HG03139 (cell line): ENCODE data around the gene KLHL26.

Experiments
- ATAC-seq: cut with Tn5 transposase; IDR thresholded peaks from one replicate; pipeline ENCODE4 v1.9.1; 2021; ENCODE audit not compliant: unreplicated experiment

KLHL26 gene

DNA sequence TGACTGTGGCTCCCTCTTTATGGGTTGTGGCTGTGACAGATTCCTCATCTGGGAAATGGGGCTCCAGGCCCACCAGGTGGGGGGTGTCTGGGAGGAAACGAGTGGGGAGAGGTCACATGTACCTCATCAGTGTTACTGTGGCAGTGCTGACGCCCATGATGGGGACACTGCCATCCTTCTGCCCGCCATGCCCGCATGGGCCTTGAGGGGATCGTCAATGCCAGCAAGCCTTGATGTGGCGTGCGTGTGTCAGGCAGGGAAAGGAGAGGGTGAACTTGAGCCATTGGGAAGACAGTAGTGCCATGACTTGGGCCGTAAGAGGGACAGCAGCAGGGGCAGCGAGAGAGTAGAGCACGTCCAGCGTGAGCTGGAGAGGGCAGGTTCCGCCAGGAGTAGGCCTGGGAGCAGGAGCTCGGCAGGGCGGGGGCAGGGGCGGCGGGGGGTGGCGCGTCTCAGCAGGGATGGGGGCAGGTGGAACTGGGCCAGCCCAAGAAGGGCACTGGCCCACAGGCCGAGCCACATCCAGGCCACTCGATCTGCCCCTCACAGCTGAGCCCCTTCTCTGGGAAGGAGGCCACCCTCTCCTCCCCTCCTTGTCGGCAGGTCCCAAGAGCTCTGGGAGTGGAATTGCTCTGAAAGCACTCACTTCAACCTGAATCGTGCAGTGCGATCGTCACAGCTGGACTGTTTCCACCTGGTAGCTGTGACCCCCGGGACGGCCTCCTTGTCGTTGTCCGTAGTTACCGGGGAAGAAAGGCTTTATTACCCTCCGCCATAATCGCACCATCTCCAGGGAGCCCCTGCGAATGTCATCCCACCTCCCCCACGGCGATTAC lies 9.9 kb downstream of the KLHL26 start:
- no peak for ATAC-seq

DNA sequence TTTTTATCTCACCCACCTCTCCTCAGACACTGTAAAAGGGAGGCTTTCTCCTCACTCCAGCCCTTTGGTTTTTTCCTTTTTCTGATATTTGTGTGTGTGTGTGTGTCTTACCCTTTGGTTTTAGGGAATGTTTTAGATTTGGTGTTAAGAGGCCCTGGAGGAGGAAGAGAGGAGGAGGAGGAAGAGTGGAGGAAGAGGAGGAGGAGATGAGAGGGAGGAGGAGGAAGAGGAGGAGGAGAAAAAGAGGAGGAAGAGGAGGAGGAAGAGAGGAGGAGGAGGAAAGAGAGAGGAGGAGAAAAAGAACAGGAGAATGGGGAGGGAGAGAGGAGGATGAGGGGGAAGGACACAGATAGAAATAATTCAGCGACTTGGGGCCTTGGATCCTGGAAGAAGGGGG lies 10.5 kb downstream of the KLHL26 start:
- ATAC-seq = no peak

DNA sequence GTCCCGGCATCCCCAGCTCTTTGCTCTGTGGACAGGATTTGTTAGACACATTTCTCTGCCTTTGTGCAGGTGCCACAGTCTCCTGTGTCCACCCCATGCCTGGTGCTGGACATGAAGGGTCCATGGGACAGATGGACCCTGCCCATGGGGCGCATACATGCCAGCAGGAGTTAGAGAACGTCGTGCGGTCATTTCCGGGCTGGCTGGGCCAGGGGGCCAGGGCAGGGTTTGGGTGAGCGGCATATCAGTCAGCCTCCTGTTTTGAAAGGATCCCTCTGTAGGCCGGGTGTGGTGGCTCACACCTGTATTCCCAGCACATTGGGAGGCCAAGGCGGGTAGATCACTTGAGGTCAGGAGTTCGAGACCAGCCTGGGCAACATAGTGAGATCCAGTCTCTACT lies 11.0 kb downstream of the KLHL26 start:
- no peak for ATAC-seq

DNA sequence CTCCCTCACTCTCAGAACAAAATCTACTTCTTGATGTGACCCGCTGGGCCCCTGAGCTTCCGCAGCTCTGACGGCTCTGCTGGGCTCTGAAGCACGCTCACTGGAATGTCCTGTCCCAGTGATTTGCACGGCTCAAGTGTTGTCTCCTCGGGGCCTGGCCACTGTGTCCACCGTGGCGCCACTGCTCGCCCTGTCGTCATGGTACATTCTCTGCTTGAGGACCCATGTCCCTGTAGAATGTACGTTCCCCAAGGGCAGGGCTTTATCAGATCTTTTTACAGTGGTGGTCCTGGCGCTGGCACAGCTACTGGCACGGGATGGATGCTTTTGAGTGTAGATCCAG lies 12.1 kb downstream of the KLHL26 start:
- ATAC-seq = no peak

DNA sequence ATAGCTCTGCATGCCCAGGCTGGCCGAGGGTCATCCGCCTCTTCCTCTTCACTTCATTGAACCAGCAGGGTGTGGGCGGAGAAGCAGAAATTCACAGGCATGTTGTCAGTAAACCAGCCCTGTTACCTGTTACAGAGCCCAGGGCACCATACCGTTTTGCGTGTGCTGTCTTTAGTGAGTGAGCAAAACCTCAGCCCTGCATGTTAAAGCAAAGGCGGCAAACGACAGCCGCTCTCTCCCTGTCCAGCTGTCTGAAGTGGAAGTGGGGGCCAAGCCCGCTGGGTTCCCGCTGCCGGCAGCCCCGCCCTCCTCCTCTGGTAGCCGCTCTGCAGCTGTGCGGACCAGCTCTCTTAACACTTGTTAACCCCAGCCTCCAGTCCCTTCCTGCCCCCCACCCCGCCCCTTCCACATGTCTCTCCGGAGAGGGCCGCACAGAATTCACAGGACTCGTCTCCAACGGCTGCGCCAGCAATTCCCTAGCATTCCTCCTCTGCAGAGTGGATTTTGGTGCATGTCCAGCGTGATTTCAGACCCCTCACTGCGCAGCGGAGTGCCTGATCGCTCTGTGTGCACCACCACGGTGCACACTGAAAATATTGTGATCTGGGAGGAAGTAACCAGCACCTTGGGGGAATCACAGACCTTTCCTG lies 12.7 kb downstream of the KLHL26 start:
- ATAC-seq = no peak

DNA sequence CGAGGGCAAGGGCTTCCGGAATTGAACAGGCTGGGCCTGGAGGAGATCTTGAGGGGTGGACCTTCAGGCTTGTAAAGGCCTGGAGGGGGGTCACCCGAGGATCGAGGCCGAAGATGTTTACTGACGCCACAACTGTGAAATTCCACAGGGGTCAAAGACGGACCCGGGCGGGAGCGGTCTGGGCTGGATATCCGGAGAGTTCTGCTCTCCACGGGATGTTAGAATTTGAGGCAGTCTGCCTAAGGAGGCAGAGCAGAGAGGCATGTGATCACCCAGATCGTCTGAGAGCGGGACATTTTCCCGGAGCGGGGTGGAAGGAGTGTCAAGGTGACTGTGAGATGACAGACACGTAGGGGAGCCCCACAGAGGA lies 13.2 kb downstream of the KLHL26 start:
- no peak for ATAC-seq

DNA sequence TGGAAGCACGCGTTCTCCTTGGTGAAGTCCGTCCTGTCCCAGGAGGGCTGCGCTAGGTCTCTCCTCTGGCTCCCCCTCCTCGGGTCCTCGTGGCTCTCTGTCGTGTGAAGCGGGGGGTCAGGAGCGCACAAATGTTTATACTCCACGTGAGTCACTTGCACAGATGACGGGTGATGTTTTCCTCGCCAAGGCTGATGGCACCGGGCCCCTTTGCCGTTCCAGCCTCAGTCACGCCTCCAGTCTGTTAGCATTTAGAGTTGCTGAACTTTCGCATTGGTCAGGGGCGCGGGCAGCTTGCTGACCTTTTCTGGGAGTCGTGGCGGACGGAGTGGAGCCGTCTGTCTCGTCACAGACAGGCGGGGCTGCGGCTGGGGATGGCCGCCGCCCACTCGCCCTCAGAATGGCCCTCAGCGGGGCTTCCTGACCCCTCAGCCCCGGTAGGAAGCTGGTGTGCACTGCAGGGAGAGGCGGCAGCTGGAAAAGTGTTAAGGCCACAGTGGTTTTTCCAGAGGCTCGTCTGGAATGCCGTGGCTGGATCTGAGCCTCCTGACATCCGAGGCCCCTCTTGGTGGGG lies 13.7 kb downstream of the KLHL26 start:
- no peak for ATAC-seq

DNA sequence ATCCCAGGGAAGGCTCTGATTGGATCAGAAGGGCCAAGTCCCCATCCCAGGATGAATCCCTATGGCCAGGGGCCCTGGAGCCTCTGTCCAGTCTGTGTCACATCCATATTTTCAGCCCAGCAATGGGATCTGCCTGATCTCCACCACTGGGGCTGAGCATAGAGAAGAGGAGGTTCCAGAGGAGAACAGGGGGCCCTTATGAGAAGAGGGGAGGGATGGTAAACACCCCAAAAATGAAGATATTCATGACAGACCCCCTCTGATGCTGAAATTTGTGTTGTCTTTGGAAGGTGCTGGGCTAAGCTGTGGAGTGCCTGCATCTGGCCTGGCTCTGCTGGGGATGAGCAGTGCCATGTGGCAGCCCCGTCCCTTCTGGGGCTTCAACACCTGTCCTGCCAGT lies 14.5 kb downstream of the KLHL26 start:
- no peak for ATAC-seq

DNA sequence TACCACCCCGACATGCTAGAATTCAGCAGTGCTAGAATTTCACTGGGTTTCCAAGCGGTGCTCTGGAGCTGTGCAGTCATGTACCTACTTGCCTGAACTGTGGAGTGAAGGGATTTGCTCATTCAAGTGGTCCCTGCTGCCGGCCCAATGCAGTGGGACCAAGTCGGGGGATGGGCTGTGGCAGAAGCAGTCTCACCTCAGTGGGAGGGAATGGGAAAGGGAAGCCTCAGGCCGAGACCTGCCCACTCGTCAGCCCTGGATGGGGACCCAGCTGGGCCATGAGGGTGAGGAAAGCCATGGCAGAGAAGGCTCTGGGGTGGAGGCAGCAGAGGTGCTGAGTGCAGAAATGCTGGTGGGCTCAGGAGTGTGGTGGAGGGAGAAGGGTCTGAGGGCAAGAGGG lies 14.9 kb downstream of the KLHL26 start:
- ATAC-seq = no peak

DNA sequence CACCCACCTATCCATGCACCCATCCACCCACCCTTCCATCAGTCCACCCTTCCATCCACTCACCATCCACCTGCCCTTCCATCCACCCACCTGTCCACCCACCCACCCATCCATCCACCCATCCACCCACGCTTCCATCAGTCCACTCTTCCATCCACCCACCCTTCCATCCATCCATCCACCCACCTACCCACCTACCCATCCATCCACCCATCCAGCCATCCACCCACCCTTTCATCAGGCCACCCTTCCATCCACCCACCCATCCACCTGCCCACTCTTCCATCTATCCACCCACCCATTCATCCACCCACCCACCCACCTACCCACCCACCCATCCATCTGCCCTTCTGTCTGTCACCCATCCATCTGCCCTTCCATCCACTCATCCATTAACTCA lies 17.0 kb downstream of the KLHL26 start:
- no peak for ATAC-seq

DNA sequence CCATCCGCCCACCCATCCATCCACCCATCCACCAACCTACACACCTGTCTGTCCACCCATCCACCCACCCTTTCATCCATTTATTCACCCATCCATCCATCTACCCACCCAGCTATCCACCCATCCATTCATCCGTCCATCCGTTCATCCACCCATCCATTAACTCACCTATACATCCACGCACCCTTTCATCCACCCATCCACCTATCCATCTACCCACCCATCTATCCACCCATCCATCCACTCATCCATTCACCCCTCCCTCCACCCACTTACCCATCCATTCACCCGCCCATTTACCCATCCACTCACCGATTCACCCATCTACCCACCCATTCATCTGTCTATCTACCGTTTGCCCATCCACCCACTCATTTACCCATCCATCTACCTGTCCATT lies 17.6 kb downstream of the KLHL26 start:
- no peak for ATAC-seq

DNA sequence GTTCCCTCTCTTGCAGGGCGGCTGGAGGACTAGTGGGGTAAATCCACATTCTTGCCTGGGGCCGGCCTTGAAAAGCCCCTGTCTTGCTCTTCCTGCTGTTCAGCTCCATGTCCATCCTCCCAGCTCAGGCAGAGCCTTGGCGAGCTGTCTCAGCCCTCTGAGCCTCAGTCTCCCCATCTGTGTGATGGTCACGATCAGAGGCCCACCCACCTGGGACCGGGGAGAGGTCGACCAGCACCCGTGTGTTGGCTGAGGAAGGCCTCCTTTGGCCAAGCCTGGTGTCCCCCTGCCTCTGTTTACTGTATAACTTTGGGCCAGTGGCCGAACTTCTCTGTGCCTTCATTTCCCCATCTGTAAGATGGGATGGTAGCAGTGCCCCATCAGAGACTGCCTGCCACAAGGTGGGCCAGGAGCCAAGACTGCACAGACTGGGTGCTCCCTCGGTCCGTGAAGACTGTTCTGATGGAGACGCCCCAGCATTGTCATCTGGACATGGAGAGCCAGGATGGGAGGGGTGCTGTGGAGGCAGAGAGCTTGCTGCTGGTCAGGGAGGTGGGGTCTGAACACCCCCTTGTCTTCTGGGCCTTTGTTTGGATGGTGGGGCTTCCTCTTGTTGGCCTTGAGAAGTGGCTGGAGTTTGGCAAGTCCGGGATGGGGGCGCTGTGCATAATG lies 18.5 kb downstream of the KLHL26 start:
- no peak for ATAC-seq

DNA sequence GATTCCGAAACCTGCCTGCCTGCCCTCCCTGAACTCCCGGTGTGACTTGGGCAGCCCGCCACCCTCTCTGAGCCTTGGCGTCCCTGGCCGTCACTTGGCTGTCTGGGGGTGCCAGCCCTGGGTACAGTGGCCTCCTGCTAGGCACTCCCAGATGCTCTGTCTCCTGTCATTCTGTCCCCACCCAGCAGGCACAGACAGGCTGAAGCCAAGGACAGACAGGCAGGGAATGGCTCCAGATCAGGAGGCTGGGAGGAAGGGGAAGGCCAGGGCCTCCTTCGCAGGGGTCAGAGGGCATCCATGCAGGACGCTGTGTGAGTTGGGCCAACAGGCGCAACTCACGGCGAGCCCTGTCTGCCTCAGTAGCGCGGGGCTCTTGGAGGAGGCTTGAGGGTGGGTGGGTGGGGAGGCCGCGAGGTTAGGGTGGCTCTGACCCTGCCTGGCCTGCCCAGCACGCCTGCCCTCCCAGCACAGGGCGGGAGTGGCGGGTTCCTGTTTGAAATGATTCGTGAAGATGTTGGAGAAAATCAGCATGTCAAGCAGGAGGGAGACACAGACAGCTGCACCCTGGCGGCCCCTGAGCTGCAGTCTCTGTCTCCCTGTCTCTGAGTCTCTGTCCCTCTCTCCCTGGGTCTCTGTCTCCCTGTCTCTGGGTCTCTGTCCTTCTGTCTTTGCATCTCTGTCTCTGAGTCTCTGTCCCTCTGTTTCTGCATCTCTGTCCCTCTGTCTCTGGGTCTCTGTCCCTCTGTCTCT lies 19.7 kb downstream of the KLHL26 start:
- ATAC-seq = no peak

DNA sequence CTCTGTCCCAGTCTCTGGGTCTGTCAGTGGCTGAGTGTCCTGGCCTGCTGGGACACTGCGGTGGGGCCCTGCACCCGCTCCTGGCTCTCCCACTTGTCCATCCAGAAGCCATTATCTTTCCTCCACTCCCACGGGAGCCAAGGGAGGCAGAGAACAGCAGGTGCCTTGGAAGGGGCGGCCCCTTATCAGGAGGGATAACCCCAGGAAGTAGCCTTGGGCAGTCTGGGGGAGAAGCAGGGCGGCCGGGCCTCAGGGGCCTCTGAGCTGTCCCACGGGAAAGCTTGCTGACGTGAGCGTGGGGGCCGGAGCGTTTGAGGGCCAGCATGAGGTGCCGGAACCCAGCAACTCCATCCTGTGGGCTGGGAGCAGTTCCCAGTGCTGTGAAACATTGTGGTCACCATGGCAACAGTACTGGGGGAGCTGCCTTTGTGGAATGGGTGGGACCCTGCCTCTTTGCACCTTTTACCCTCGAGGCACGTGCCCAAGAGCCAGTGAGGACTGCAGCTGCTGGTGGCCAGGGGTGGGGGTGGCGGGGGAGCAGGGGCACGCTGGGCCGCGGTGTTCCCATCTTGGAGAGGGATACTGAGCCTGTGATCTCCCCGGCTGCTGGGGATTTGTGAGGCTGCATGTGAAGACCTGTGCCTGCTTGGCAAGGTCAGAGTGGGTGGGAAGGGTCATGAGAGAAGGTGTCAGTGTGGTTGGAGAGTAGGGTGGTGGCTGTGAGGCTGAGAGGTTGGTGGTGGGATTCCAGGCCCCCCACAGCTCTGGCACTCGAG lies 20.9 kb downstream of the KLHL26 start:
- no peak for ATAC-seq

DNA sequence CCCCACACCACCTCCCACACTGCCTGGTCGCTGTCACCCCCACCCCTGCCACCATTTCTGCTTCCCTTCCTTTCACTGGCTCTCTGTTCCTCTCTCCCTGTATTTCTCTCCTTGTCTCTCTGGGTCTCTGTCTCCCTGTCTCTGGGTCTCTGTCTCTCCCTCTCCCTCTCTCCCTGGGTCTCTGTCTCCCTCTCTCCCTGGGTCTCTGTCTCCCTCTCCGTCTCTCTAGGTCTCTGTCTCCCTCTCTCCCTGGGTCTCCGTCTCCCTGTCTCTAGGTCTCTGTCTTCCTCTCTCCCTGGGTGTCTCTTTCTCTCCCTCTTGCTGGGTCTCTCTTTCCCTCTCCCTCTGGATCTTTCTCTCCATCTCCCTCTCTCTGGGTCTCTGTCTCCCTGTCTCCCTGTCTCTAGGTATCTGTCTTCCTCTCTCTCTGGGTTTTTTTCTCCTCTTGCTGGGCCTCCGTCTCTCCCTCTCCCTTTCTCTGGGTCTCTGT lies 21.6 kb downstream of the KLHL26 start:
- ATAC-seq = no peak

DNA sequence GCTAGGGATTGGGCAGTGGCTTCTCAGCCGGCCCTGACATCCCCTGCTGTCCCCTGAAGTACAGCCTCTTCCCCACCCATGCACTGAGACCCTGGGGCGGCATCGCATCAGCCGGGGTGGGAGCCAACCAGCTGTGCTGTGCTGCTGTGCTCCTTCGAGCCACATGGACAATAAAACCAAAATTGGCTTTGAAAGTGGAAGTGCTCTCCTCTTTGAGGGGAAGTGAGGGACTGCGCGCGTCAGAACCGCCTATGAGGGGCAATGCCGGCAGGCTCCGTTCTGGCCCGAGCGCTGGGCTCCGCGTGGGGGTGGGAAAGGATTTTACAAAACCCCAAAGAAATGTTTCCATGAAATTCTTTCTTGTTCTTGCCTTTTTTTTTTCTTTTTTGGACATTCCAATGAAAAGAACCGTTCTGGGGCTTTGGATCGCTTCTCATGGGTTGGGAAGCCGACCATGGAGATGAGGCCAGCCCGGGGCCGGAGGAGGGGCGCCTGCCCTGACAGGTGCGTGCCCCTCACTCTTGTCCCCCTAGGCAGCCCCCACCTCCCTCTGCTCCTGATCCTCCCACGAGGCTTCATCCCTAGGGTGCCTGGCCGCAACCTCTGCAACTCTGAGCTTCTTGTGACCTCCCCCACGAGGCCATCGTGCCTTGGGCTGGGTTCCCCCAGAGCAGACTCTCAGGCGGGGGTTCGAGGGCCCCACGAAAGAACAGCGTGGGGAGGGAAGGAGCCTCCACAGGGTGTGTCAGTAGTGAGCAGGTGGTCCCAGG lies 22.6 kb downstream of the KLHL26 start:
- ATAC-seq = no peak

DNA sequence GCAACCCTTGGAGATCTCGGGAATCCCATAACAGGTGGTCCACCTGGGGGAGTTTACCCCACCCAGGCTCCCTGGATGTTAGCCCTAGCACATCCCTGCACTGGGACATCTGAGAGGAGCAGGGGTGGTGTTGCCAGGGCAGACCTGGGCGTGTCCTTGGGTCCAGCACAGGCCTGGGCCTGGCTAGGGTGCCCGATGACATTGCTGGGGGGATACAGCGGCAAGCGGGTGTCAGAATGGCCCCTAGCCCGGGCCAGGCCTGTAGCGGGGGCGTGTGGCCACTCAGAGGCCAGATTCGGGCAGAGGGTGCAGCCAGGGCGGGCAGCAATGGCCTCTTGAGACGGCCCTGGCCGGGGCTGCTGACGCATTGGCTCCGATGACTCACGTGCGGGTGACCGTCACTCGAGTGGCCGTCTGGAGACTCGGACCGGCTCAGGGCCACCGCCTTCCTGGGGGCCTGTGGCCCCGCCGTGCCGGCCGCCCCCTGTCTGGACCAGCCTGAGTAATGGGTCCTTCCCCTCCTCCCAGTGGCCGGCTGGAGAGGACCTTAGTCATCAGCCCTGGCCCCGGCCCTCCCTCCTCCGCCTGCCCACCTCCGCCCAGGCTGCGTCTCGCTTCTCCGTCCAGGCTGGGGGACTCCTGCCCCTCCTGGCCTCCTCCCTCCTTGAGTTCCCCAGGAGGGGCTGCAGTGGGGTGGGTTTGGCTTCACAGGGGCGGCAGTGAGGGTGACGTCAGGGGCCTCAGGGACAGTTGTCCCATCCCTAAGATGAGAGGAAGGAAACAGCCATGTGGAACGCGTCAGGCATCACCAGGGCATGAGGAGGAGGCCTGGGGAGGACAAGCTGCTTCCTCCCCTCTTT lies 23.5 kb downstream of the KLHL26 start:
- no peak for ATAC-seq

DNA sequence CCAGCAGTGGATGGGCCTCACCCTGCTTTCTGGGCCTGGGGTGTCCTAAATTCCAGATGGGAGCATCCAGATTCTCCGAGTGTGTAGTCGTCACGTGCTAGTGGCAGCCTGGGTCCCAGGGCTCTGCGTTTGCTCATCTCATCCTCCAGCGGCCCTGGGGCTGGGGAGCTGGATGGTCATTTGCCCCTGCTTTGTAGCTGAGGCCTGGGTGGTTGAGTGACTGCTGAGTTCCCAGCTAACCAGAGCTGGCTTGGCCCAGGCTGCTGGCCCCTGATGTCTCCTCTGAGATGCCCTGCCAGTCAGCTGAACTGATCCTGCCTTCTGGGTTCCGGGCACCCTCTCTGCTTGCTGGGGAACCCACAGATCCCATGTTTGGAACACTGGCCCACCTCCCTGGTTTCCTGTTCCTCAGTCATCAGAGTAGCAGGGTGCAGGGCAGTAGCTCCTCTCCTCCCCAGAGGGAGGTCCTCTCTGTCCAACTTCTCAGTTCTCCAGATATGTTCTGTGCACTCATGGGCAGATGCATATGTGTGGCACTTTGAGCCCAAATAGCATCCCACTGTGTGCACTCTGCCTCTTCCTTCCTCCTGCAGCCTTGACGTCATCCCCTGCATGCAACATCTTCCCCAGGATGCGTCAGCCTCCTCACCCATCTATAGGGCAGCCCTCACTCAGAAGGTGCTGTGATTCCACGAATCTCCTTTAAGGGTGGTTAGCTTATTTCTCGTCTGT lies 24.3 kb downstream of the KLHL26 start:
- no peak for ATAC-seq
